GM12878 (cell line): ENCODE data around the gene ATAD3A. TPM values are rescaled to one million over a fixed set of nuclear protein-coding genes. Genes with fewer than 3 reads are reported as not detected.

ENCODE experiments used
- ATAC-seq: fragments of 200-7000 bp; cut with Tn5 transposase; 3 replicates; pipeline ENCODE4 v1.9.1; 2020; ENCODE audit warnings: mild to moderate bottlenecking, moderate library complexity
- BruUV-seq: library from RNA; stranded (reverse); fragments of 400-500 nt; replicated peaks from 2 replicates; lab custom pipeline; 2021; lab: Mats Ljungman, UMichigan
- CTCF ChIA-PET: fragments of 300-600 bp; sonication (Branson Sonifier 250); formaldehyde crosslinking; extraction: SDS; loops from one replicate; lab custom pipeline; 2021; ENCODE audit warnings: inconsistent platforms; lab: Yijun Ruan, JAX
- POLR2A ChIA-PET: fragments of 350-600 bp; formaldehyde crosslinking; extraction: SDS; loops from one replicate; lab custom pipeline; 2021; ENCODE audit warnings: inconsistent platforms; lab: Charles Lee
- RAD21 ChIA-PET: fragments of 300-600 bp; sonication (Branson Sonifier 250); formaldehyde crosslinking; loops from one replicate; lab custom pipeline; 2023; ENCODE audit warnings: antibody characterized with exemption; ENCODE audit not compliant: unreplicated experiment; lab: Charles Lee
- SMC1A ChIA-PET: fragments of 300-600 bp; sonication (Branson Sonifier 250); formaldehyde crosslinking; loops from one replicate; lab custom pipeline; 2023; ENCODE audit not compliant: unreplicated experiment, uncharacterized antibody; lab: Charles Lee
- DNase-seq: peaks from one replicate; pipeline ENCODE4 v3.0.0-alpha.2; 2011; ENCODE audit warnings: low read depth, low spot score
- FAIRE-seq: peaks from 3 replicates; lab custom pipeline; 2011; peaks lifted over from hg19 to GRCh38; lab: Jason Lieb, UNC
- H2AFZ ChIP-seq: 2 replicates; pipeline ENCODE4 v1.6.0; 2011; ENCODE audit warnings: low read depth, low read length, control low read depth; ENCODE audit not compliant: control insufficient read depth
- H3K27ac ChIP-seq: 2 replicates; pipeline ENCODE4 v1.5.1; 2011; ENCODE audit warnings: control low read depth; ENCODE audit not compliant: control insufficient read depth, insufficient read depth
- H3K27me3 ChIP-seq, 2 experiments: replicated peaks in 1 of 2; 2 replicates each; pipeline versions ENCODE4 v1.6.0 to v1.6.1; 2011; ENCODE audit warnings: low read length in 1 of 2; ENCODE audit not compliant: control insufficient read depth in 2 of 2, insufficient read depth in 2 of 2
- H3K36me3 ChIP-seq, 2 experiments: 2 replicates each; pipeline ENCODE4 v1.5.1; 2011; ENCODE audit warnings: low read length in 1 of 2; ENCODE audit not compliant: control insufficient read depth in 2 of 2, insufficient read depth in 2 of 2
- H3K4me1 ChIP-seq: 2 replicates; pipeline ENCODE4 v1.6.1; 2011; ENCODE audit warnings: mild to moderate bottlenecking, low read length, moderate library complexity, mixed read lengths; ENCODE audit not compliant: control insufficient read depth, insufficient read depth
- H3K4me2 ChIP-seq: 2 replicates; pipeline ENCODE4 v1.6.0; 2011; ENCODE audit warnings: control low read depth; ENCODE audit not compliant: control insufficient read depth, insufficient read depth
- H3K4me3 ChIP-seq: fragments of 200-600 bp; sonication (generic); 2 replicates; pipeline ENCODE4 v1.5.1; 2016
- H3K79me2 ChIP-seq: 2 replicates; pipeline ENCODE4 v1.6.0; 2011; ENCODE audit warnings: low read length; ENCODE audit not compliant: control insufficient read depth, insufficient read depth
- H3K9ac ChIP-seq: 2 replicates; pipeline ENCODE4 v1.8.0; 2011; ENCODE audit warnings: low read length, control low read depth, mixed read lengths; ENCODE audit not compliant: control insufficient read depth, insufficient read depth
- H3K9me3 ChIP-seq: replicated peaks from 3 replicates; pipeline ENCODE4 v1.5.1; 2011; ENCODE audit warnings: mild to moderate bottlenecking, low read length; ENCODE audit not compliant: control insufficient read depth, insufficient read depth
- H4K20me1 ChIP-seq: 2 replicates; pipeline ENCODE4 v1.6.0; 2011; ENCODE audit not compliant: control insufficient read depth, insufficient read depth
- BCL11A ChIP-seq: IDR thresholded peaks from 2 replicates; pipeline ENCODE4 v1.6.1; 2011; ENCODE audit warnings: low read depth, low read length
- CHD2 ChIP-seq: IDR thresholded peaks from 2 replicates; pipeline ENCODE4 v1.6.1; 2011; ENCODE audit warnings: low read depth, low read length, improper control_type of control experiment, borderline replicate concordance
- EED ChIP-seq: sonication (generic); IDR thresholded peaks from 2 replicates; pipeline ENCODE4 v1.6.1; 2016; ENCODE audit warnings: antibody characterized with exemption, low read depth
- ELK1 ChIP-seq: IDR thresholded peaks from 2 replicates; pipeline ENCODE4 v1.6.1; 2012; ENCODE audit warnings: low read depth, low read length, improper control_type of control experiment
- EZH2 ChIP-seq: IDR thresholded peaks from 2 replicates; pipeline ENCODE4 v1.6.1; 2012; ENCODE audit warnings: low read depth, mild to moderate bottlenecking, control low read depth, inconsistent platforms, low read length, borderline replicate concordance; ENCODE audit not compliant: control insufficient read depth
- NFYB ChIP-seq: IDR thresholded peaks from 2 replicates; pipeline ENCODE4 v1.6.1; 2011; ENCODE audit warnings: low read depth, mild to moderate bottlenecking, low read length, improper control_type of control experiment, moderate library complexity; ENCODE audit not compliant: insufficient read depth
- NRF1 ChIP-seq: conservative IDR thresholded peaks from 2 replicates; pipeline ENCODE4 v1.6.1; 2011; ENCODE audit warnings: mild to moderate bottlenecking, low read depth, low read length, improper control_type of control experiment
- ZNF24 ChIP-seq: fragments of 450-650 bp; IDR thresholded peaks from 2 replicates; pipeline ENCODE4 v1.6.1; 2017; ENCODE audit warnings: antibody characterized with exemption, mild to moderate bottlenecking
- ZNF274 ChIP-seq: IDR thresholded peaks from one replicate; pipeline ENCODE4 v1.8.0; 2011; ENCODE audit not compliant: insufficient read length, insufficient read depth
- WGBS: methylation state at CpG from one replicate; pipeline ENCODE4 v1.1.6; 2016; ENCODE audit warnings: low lambda C conversion rate; ENCODE audit not compliant: insufficient replicate concordance, insufficient coverage; ENCODE audit errors: missing lambda C conversion rate; 5-methylcytosine and 5-hydroxymethylcytosine counted together
- in situ Hi-C: fragments of 300-500 bp; cut with MboI; formaldehyde crosslinking; loops from 9 replicates; pipeline ENCODE4 v1.14.3; 2018; ENCODE audit warnings: mixed read lengths
- intact Hi-C: fragments of 100-400 bp; cut with micrococcal nuclease; formaldehyde crosslinking; loops from one replicate; pipeline ENCODE4 v1.14.2; 2022; ENCODE audit not compliant: unreplicated experiment
- polyA plus RNA-seq, 11 experiments: library from polyadenylated mRNA; depleted of rRNA in 4 of 11; unstranded in 6 of 11; stranded (reverse) in 5 of 11; fragments of >200 nt; fragmentation: Nextera tagmentation in 4 of 11; fragmentation: Illumina TruSeq in 1 of 11; extraction: Ambion mirVana in 4 of 11; extraction: Trizol in 1 of 11; gene quantifications; 1 replicate in 1 of 11; 2 replicates in 10 of 11; pipeline versions ENCODE4 v1.2.1 to v1.2.3, GENCODE V29; 2011 to 2016; ENCODE audit warnings: inconsistent platforms in 2 of 11, missing spikeins in 2 of 11, low read depth in 1 of 11
- total RNA-seq, 4 experiments: library from RNA; depleted of rRNA in 3 of 4; stranded (reverse); fragments of >200 nt in 3 of 4; fragmentation: Illumina TruSeq in 1 of 4; extraction: Trizol in 1 of 4; gene quantifications; 2 replicates each; pipeline versions ENCODE4 v1.2.1 to v1.2.3, GENCODE V29; 2013 to 2021

Gene ATAD3A
- total and polyA plus RNA-seq, 10 of the 15 experiments (the other 5 are each of a cell fraction or from before 2014, with no cell fraction given) = 0.05 to 93.5 (median 38.9) TPM

GRCh38 chr1:1527092-1527816 is 15.3 kb downstream of the ATAD3A start:
- POLR2A ChIA-PET = no interaction called here
- whole genome bisulfite sequencing = 97% methylated on average over 30 of the region's 31 CpGs
- TF ChIP-seq EZH2 (no peak), ZNF274 (no peak), NFYB (no peak), EED (no peak), NRF1 (no peak), BCL11A (no peak), ELK1 (no peak), ZNF24 (no peak), CHD2 (no peak)
- CTCF ChIA-PET = no interaction called here
- SMC1A ChIA-PET = no interaction called here
- H3K27ac ChIP-seq = no peak overlapping the region
- intact Hi-C loops = no loop called here
- RAD21 ChIA-PET = no interaction called here
- DNase-seq (no peak), ATAC-seq (no peak), FAIRE-seq (no peak)
- in situ Hi-C loops = no loop called here
- no peaks in the 10 kb centered on the region for H4K20me1 ChIP-seq
- H3K9me3 ChIP-seq = no peaks in the 10 kb centered on the region; the same call in 1 of the 3 replicates
- no peak overlapping the region for H2AFZ ChIP-seq
- no peaks in the 10 kb centered on the region for H3K79me2 ChIP-seq
- peaks cover 11 to 17% of the 10 kb centered on the region in 2 experiments for H3K36me3 ChIP-seq
- no peak overlapping the region for H3K9ac ChIP-seq
- BruUV-seq = no TSS peak
- H3K4me1 ChIP-seq = no peaks in the 10 kb centered on the region
- H3K4me2 ChIP-seq = no peak overlapping the region
- H3K4me3 ChIP-seq = no peak overlapping the region
- H3K27me3 ChIP-seq = no peaks in the 10 kb centered on the region
